Kidney epithelial cell (primary cell): ENCODE data around the gene LCE4A. TPM values are rescaled to one million over a fixed set of nuclear protein-coding genes. Genes with fewer than 3 reads are reported as not detected.

Experiments
- DNase-seq: peaks from one replicate; pipeline ENCODE4 v3.0.0-alpha.2; 2010; ENCODE audit warnings: low read depth
- H3K27me3 ChIP-seq: 2 replicates; pipeline ENCODE4 v1.6.0; 2011; ENCODE audit warnings: low read length; ENCODE audit not compliant: control insufficient read depth, insufficient read depth
- H3K36me3 ChIP-seq: 2 replicates; pipeline ENCODE4 v1.5.1; 2011; ENCODE audit warnings: low read length; ENCODE audit not compliant: control insufficient read depth, insufficient read depth
- H3K4me3 ChIP-seq: 2 replicates; pipeline ENCODE4 v1.5.1; 2011; ENCODE audit warnings: low read depth, mild to moderate bottlenecking, control low read depth, low read length
- CTCF ChIP-seq: IDR thresholded peaks from 2 replicates; pipeline ENCODE4 v1.5.1; 2011; ENCODE audit warnings: mild to moderate bottlenecking, moderate library complexity, low read length, control low read depth, inconsistent platforms; ENCODE audit not compliant: insufficient read depth, poor library complexity, severe bottlenecking
- total RNA-seq: library from RNA; depleted of rRNA; stranded (reverse); fragments of >200 nt; gene quantifications from 2 replicates; pipeline ENCODE4 v1.2.3, GENCODE V29; 2015

LCE4A gene
- total RNA-seq, 1 donor from 2014 or later, result not detected

- no peak overlapping the region for H3K4me3 ChIP-seq
- no peak for DNase-seq
- TF ChIP-seq CTCF, result no peak
- H3K27me3 ChIP-seq, result peaks cover 2% of the 10 kb centered on the region
- H3K36me3 ChIP-seq, result no peaks in the 10 kb centered on the region
Observed at GRCh38 chr1:152741656-152742055, 33.7 kb downstream of the LCE4A start.

- H3K27me3 ChIP-seq, result peaks cover 2% of the 10 kb centered on the region
- H3K36me3 ChIP-seq, result no peaks in the 10 kb centered on the region
- DNase-seq, result no peak
- H3K4me3 ChIP-seq, result no peak overlapping the region
- TF ChIP-seq CTCF, result no peak
Observed at GRCh38 chr1:152743371-152744145, 35.6 kb downstream of the LCE4A start.

GRCh38 chr1:152745289-152745704, 37.3 kb downstream of the LCE4A start:
- Histone ChIP-seq H3K4me3 (no peak overlapping the region), H3K27me3 (peaks cover 2% of the 10 kb centered on the region), H3K36me3 (no peaks in the 10 kb centered on the region)
- no peak for TF ChIP-seq CTCF
- no peak for DNase-seq

GRCh38 chr1:152745765-152746444, 37.9 kb downstream of the LCE4A start:
- H3K27me3 ChIP-seq, result peaks cover 2% of the 10 kb centered on the region
- TF ChIP-seq CTCF, result no peak
- no peak overlapping the region for H3K4me3 ChIP-seq
- DNase-seq, result no peak
- no peaks in the 10 kb centered on the region for H3K36me3 ChIP-seq

- no peak for DNase-seq
- Histone ChIP-seq H3K36me3 (no peaks in the 10 kb centered on the region), H3K4me3 (no peak overlapping the region), H3K27me3 (peaks cover 2% of the 10 kb centered on the region)
- TF ChIP-seq CTCF, result no peak
Observed at GRCh38 chr1:152747831-152748230, 39.9 kb downstream of the LCE4A start.
